Measurements from ENCODE around the gene RPTOR. TPM values are rescaled to one million over a fixed set of nuclear protein-coding genes. Genes with fewer than 3 reads are reported as not detected.
"Not testable (repeated sequence)": the region's sequence is repeated elsewhere in the genome, so short reads cannot be mapped to it uniquely, and the experiment has no call there.

Gene RPTOR
- total RNA-seq, 1 donor from 2014 or later, result 21.8 TPM

DNA sequence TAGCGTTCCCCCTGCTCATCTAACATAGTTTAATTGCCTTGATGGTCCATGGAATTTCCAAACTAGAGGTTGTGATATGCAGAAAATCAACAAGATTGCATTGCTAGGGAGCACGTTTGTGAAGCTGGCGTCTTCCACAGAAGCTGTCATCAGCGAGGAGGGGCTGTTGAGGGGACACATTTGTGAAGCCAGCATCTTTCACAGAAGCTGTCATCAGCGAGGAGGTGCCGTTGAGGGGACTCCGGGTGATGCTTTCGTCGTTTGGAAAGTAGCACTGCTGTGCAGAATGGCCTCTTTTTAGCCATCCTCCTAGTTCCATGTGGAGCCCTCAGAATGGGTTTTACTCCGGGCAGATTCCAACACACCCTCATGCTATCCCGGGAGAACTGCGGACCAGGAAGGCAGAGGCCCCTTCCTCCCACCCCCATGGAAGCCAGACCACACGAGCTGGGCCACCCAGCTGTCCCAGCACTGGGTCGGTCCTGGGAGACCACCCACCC is 327.4 kb downstream of the RPTOR start:
- Histone ChIP-seq H3K27me3 (ENCODE audit: low read depth) (no peaks in the 10 kb centered on the region), H3K4me1 (peaks cover 36% of the 10 kb centered on the region), H3K36me3 (peaks cover 6% of the 10 kb centered on the region), H3K9me3 (replicated peaks) (no peaks in the 10 kb centered on the region), H3K4me3 (no peak overlapping the region), H3K27ac (replicated peaks) (peak overlapping the region; percentile 42)
- DNase-seq, result peak; percentile 66
- TF ChIP-seq, protein P1, sequence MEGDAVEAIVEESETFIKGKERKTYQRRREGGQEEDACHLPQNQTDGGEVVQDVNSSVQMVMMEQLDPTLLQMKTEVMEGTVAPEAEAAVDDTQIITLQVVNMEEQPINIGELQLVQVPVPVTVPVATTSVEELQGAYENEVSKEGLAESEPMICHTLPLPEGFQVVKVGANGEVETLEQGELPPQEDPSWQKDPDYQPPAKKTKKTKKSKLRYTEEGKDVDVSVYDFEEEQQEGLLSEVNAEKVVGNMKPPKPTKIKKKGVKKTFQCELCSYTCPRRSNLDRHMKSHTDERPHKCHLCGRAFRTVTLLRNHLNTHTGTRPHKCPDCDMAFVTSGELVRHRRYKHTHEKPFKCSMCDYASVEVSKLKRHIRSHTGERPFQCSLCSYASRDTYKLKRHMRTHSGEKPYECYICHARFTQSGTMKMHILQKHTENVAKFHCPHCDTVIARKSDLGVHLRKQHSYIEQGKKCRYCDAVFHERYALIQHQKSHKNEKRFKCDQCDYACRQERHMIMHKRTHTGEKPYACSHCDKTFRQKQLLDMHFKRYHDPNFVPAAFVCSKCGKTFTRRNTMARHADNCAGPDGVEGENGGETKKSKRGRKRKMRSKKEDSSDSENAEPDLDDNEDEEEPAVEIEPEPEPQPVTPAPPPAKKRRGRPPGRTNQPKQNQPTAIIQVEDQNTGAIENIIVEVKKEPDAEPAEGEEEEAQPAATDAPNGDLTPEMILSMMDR (IDR thresholded peaks at IDR 0.05; ENCODE audit: borderline replicate concordance), result no peak
- intact Hi-C loops (cut with micrococcal nuclease), result no loop called here

DNA sequence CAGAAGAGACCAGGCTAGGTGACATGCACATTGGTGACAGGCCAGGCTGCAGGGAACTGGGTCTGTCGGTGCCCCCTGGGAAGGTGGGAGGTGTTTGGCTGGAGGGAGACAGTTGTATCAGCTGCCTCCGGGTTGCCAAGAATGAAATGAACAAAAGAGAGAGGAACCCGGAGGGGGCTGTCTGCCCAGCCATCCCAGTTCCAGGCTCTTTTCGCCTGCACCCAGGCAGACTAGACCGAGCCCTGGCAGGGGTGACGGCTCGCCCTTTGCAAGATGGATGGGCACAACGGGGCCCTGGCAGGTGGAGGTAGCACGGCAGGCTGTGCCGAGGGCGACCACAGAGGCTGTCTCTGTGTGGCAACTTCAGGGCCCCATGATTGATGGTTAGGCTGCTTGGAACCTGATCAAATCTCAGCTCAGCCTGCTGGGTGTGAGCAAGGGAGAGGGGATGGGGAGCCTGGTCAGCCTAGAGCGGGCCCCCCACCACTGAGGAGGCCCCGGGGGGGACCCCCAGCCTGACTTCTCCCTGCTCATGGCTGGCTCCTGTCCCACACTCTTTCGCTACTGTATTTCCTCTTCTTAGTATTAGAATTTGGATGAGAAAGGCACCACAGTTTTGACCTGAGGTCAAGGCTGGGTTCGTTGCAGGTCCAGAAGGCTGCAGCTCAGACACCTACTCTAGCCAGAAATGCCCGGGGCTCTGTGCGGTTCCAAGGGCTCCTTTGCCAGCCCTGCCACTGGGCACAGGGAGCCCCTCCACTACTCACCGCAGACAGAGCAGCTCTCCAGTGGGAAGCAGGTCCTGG is 328.1 kb downstream of the RPTOR start:
- H3K4me3 ChIP-seq, result no peak overlapping the region
- peaks cover 41% of the 10 kb centered on the region for H3K4me1 ChIP-seq
- no peaks in the 10 kb centered on the region for H3K27me3 ChIP-seq (ENCODE audit: low read depth)
- H3K9me3 ChIP-seq (replicated peaks), result no peaks in the 10 kb centered on the region
- intact Hi-C loops (cut with micrococcal nuclease), result no loop called here
- H3K36me3 ChIP-seq, result peaks cover 6% of the 10 kb centered on the region
- DNase-seq, result no peak
- TF ChIP-seq, protein P1 (IDR thresholded peaks at IDR 0.05; ENCODE audit: borderline replicate concordance), result no peak
- H3K27ac ChIP-seq (replicated peaks), result peak overlapping the region; percentile 34

DNA sequence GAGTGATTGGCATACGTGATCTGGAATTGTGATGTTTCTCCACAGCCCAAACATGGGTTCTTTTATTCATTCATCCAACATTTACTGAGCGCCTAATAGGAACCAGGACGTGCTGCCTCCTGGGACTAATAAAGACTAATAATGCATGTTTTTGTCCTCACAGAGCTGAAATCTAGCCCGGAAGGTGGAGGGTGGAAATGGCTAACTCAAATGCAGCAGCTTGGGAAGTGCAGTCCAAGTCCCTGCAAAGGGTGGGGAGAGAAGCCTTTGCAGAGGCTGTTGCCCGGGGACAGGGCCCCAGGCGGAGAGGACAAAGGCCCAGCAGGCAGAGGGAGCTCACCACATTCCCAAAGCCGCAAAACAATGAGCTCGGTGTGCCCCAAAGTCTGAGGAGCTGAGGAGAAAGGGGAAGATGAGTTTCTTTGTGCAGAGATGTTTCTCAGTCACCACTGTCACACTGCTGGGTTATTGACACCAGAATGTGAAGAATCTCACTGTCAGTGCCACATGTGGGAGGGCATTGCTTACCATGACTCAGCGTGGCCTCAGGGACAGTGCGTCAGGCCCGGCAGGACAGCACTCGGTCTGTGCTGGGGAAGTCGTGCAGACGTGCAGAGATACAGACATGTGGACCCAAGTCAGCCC is 328.8 kb downstream of the RPTOR start:
- intact Hi-C loops (cut with micrococcal nuclease), result no loop called here
- TF ChIP-seq, protein P1 (IDR thresholded peaks at IDR 0.05; ENCODE audit: borderline replicate concordance), result no peak
- H3K4me1 ChIP-seq, result peaks cover 48% of the 10 kb centered on the region
- peak overlapping the region; percentile 25 for H3K27ac ChIP-seq (replicated peaks)
- H3K4me3 ChIP-seq, result no peak overlapping the region
- DNase-seq, result peak; percentile 39
- peaks cover 6% of the 10 kb centered on the region for H3K36me3 ChIP-seq
- H3K9me3 ChIP-seq (replicated peaks), result no peaks in the 10 kb centered on the region
- H3K27me3 ChIP-seq (ENCODE audit: low read depth), result no peaks in the 10 kb centered on the region

DNA sequence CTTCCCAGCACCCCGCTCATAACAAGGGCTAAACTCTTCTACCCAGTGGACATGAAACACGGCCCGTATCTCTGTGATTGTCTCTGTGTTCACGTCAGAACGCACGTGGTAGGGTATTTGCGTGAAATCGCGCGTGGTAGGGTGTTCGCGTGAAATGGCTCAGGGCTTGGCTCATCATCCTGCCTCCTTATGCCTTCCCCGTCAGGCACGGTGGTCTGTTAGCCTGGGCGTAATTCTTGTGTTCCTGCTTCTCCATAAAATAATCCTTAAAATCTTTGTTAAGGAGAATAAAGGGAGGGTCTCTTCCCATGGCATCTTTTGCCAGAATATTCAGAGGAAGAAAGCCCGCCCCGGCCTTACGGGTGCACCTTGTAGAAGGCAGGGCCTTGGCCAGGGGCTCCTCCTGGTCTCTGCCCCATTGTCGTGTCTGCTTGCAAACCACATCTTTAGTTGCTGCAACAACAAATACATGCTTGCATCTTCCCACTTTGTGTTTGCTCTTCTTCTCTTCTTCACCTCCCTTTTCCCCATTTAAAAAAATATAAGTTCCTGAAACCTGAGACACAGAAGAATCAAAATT is 330.3 kb downstream of the RPTOR start:
- Histone ChIP-seq H3K9me3 (replicated peaks) (no peaks in the 10 kb centered on the region), H3K4me1 (peaks cover 48% of the 10 kb centered on the region), H3K27me3 (ENCODE audit: low read depth) (no peaks in the 10 kb centered on the region), H3K27ac (replicated peaks) (no peak overlapping the region), H3K36me3 (peaks cover 7% of the 10 kb centered on the region), H3K4me3 (no peak overlapping the region)
- DNase-seq, result peak; percentile 12
- TF ChIP-seq, protein P1 (IDR thresholded peaks at IDR 0.05; ENCODE audit: borderline replicate concordance), result no peak
- intact Hi-C loops (cut with micrococcal nuclease), result no loop called here

DNA sequence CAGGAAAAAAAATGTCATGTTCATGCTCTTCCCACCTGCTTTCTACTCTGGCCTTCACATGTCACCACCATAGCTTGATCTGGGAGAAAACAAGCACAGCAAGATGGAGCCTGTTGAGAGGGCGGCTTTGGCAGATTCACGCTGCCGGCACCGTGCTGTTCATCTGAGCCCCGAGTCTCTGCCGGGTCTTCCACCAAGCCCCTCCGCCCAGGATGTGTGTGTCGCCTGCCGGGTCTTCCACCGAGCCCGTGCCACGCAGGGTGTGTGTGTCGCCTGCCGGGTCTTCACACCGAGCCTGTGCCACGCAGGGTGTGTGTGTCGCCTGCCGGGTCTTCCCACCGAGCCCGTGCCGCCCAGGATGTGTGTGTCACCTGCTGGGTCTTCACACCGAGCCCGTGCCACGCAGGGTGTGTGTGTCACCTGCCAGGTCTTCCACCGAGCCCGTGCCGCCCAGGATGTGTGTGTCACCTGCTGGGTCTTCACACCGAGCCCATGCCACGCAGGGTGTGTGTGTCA is 330.9 kb downstream of the RPTOR start:
- H3K4me3 ChIP-seq; H3K27ac ChIP-seq (replicated peaks); H3K27me3 ChIP-seq (ENCODE audit: low read depth); H3K9me3 ChIP-seq (replicated peaks); intact Hi-C loops (cut with micrococcal nuclease): not testable (repeated sequence)
- Histone ChIP-seq H3K4me1 (peaks cover 48% of the 10 kb centered on the region), H3K36me3 (peaks cover 13% of the 10 kb centered on the region)
- DNase-seq, result peak; percentile 8

DNA sequence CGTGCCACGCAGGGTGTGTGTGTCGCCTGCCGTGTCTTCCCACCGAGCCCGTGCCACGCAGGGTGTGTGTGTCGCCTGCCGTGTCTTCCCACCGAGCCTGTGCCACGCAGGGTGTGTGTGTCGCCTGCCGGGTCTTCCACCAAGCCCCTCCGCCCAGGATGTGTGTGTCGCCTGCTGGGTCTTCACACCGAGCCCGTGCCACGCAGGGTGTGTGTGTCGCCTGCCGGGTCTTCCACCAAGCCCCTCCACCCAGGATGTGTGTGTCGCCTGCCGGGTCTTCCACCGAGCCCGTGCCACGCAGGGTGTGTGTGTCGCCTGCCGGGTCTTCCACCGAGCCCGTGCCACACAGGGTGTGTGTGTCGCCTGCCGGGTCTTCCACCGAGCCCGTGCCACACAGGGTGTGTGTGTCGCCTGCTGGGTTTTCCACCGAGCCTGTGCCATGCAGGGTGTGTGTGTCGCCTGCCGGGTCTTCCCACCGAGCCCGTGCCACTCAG is 331.9 kb downstream of the RPTOR start:
- Histone ChIP-seq H3K4me1 (peaks cover 41% of the 10 kb centered on the region), H3K36me3 (peaks cover 23% of the 10 kb centered on the region)
- H3K27me3 ChIP-seq (ENCODE audit: low read depth); intact Hi-C loops (cut with micrococcal nuclease); H3K9me3 ChIP-seq (replicated peaks); H3K4me3 ChIP-seq; H3K27ac ChIP-seq (replicated peaks): not testable (repeated sequence)
- DNase-seq, result peak; percentile 0
